HG02938 (cell line): ENCODE data around the gene HS3ST6.
"Not testable (repeated sequence)": the region's sequence is repeated elsewhere in the genome, so short reads cannot be mapped to it uniquely, and the experiment has no call there.

Experiments
- ATAC-seq: cut with Tn5 transposase; IDR thresholded peaks from one replicate; pipeline ENCODE4 v1.9.1; 2021; ENCODE audit warnings: mild to moderate bottlenecking, moderate library complexity; ENCODE audit not compliant: unreplicated experiment

HS3ST6 gene

GRCh38 chr16:1918351-1919326 is at the start of gene HS3ST6:
TSS of gene HS3ST6 (minus strand) at chr16:1918415. CDS start at chr16:1918323, 92 bp downstream.
- no peak for ATAC-seq

GRCh38 chr16:1966460-1966859 is 48.2 kb upstream of the HS3ST6 start, which contains the start of gene RNF151:
TSS of gene RNF151 (plus strand) at chr16:1966856. CDS start at chr16:1966882, 26 bp downstream.
- ATAC-seq, result no peak

GRCh38 chr16:1965396-1966001 is 47.3 kb upstream of the HS3ST6 start:
- no peak for ATAC-seq

GRCh38 chr16:1964506-1965395 is 46.5 kb upstream of the HS3ST6 start, which contains the start of gene RPS2:
TSS of gene RPS2 (minus strand) at chr16:1964826. CDS start at chr16:1964625, 201 bp downstream.
- ATAC-seq, result peak; percentile 83

- ATAC-seq, result no peak
These were observed 45.7 kb upstream of the HS3ST6 start for GRCh38 chr16:1963806-1964505.

- not testable (repeated sequence) for ATAC-seq
These were observed 44.2 kb upstream of the HS3ST6 start for GRCh38 chr16:1962161-1963153.

DNA sequence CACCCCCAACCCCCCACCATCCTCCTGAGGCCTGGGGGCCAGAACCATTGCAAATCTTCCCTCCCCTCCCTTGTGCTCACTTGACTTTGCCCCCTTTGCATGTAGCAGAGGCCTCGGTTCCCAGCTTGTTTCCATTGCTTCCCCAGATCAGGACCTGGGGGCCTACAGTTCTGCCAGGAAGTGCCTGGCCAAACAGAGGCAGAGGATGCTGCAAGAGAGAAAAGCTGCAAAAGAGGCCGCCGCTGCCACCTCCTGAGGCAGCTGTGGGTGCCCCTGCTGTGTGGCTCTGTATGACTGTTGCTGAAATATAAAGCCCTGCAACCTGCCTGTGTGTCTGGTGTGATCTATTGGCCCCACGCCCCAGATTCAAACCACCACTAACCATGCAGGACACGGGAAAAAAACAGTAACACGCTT is 43.4 kb upstream of the HS3ST6 start:
- ATAC-seq, result no peak

GRCh38 chr16:1960665-1961630 is 42.7 kb upstream of the HS3ST6 start:
- ATAC-seq, result no peak

DNA sequence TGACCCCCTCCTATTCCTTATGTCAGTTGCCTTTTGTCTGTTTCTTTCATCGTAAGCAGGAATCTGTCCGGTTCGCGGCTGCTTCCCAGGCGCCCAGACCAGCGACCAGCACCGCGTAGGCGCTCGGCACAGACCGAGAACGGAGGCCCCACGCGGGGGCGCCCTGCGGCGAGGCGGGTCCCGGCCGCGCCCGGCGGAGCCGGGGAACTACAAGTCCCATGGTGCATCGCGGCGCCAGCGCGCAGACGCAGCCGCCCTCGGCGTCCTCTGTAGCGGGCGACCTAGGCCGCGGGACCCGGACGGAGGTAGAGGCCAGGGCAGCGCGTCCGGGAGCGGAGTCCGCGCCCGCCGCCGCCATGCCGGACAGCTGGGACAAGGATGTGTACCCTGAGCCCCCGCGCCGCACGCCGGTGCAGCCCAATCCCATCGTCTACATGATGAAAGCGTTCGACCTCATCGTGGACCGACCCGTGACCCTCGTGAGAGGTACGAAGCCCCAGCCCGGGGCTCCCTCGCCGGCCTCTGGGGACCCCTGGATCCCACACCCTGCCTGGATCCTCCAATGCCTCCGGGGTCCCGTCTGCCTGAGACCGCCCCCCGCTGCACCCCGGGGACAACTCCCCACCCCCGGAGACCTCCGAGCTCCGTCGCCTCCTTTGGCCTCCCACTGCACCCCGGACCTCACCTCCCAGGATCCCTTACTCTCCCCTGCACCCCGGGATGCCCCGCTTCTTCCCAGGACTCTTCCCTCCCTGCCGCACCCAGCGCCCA is 41.2 kb upstream of the HS3ST6 start, which contains the start of gene NDUFB10:
TSS of gene NDUFB10 (plus strand) at position 270 of the 771 bp plus-strand sequence. CDS start at position 357, 87 bp downstream.
- ATAC-seq, result peak; percentile 66

- no peak for ATAC-seq
These were observed 40.6 kb upstream of the HS3ST6 start for GRCh38 chr16:1958715-1959268.

DNA sequence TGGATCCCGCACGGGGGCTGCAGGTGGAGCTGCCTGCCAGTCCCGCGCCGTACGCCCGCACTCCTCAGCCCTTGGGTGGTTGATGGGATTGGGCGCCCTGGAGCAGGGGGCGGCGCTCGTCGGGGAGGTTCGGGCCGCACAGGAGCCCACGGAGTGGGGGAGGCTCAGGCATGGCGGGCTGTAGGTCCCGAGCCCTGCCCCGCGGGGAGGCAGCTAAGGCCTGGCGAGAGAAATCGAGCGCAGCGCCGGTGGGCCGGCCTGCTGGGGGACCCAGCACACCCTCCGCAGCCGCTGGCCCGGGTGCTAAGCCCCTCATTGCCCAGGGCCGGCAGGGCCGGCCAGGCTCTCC is 39.9 kb upstream of the HS3ST6 start:
- ATAC-seq, result not testable (repeated sequence)

GRCh38 chr16:1957434-1958142 is 39.4 kb upstream of the HS3ST6 start:
- ATAC-seq, result not testable (repeated sequence)

- no peak for ATAC-seq
These were observed 35.5 kb upstream of the HS3ST6 start for GRCh38 chr16:1953734-1954133.

DNA sequence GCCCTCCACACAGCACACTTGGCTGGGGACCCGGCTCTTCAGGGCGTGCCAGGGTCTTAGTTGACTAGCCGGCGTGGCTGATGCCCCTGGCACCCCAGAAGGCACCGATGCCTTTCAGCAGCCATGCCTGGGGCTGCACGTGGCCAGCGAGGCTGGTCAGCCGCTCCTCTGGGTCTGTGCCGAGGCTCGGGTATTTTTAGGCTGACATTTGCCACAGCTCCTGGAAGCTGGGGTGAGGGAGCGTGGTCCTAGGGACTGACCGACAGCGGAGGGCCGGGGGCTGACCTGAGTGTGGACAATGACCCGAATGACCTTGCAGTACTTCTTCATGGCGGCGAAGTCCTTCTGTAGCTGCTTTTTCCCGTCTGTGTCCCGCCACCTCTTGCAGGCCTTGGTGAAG is 32.3 kb upstream of the HS3ST6 start:
- ATAC-seq, result no peak

DNA sequence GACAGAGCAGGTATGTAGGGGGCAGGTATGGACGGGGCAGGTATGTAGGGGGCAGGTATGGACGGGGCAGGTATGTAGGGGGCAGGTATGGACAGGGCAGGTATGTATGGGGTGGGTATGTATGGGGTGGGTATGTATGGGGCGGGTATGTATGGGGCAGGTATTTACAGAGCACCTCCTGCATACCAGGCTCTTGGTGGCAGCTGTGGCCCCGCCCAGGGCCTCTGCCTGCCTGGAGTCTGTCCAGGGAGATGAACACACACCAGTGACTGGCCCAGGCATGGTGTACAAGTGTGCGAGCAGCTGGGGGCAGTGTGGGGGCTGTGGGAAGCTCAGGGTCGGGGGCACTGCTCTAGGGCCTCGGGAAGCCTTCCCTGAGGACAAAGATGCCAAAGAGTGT is 31.8 kb upstream of the HS3ST6 start:
- ATAC-seq, result no peak

DNA sequence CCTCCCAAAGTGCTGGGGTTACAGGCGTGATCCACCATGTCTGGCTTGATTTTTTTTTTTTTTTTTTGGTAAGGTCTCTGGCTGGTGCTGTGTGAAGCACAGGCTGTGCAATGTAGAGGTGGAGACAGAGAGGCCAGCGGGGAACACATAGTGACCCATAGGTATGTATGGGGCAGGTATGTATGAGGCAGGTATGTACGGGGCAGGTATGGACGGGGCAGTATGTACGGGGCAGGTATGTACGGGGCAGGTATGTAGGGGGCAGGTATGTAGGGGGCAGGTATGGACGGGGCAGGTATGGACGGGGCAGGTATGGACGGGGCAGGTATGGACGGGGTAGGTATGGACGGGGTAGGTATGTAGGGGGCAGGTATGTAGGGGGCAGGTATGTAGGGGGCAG is 31.3 kb upstream of the HS3ST6 start:
- ATAC-seq, result no peak
